HG03432 (cell line): Measurements from ENCODE around the gene CGREF1.
"Not testable (repeated sequence)": the region's sequence is repeated elsewhere in the genome, so short reads cannot be mapped to it uniquely, and the experiment has no call there.

Experiments
- ATAC-seq: cut with Tn5 transposase; IDR thresholded peaks from one replicate; pipeline ENCODE4 v1.9.1; 2021; ENCODE audit warnings: mild to moderate bottlenecking, moderate library complexity; ENCODE audit not compliant: unreplicated experiment

The CGREF1 gene

GRCh38 chr2:27138111-27138510 is 19.2 kb upstream of the CGREF1 start:
- no peak for ATAC-seq

GRCh38 chr2:27137322-27137935 is 18.5 kb upstream of the CGREF1 start:
- ATAC-seq, result no peak

- ATAC-seq, result no peak
These were observed 17.8 kb upstream of the CGREF1 start for GRCh38 chr2:27136751-27137150.

- ATAC-seq, result no peak
These were observed 16.6 kb upstream of the CGREF1 start for GRCh38 chr2:27135478-27135955.

- ATAC-seq, result no peak
These were observed 16.0 kb upstream of the CGREF1 start for GRCh38 chr2:27134781-27135477.

GRCh38 chr2:27133905-27134780 is 15.2 kb upstream of the CGREF1 start, which contains the start of gene PREB:
TSS of gene PREB (minus strand) at chr2:27134636. CDS start at chr2:27134421, 215 bp downstream.
- ATAC-seq, result peak; percentile 91

GRCh38 chr2:27133195-27133875 is 14.4 kb upstream of the CGREF1 start:
- no peak for ATAC-seq

GRCh38 chr2:27131429-27131828 is 12.5 kb upstream of the CGREF1 start:
- ATAC-seq, result no peak

- no peak for ATAC-seq
These were observed 11.5 kb upstream of the CGREF1 start for GRCh38 chr2:27130396-27130795.

- ATAC-seq, result no peak
These were observed 10.0 kb upstream of the CGREF1 start for GRCh38 chr2:27128668-27129571.

GRCh38 chr2:27127883-27128667 is 9.1 kb upstream of the CGREF1 start:
- no peak for ATAC-seq

- no peak for ATAC-seq
These were observed 7.4 kb upstream of the CGREF1 start for GRCh38 chr2:27126252-27126710.

GRCh38 chr2:27125104-27125503 is 6.2 kb upstream of the CGREF1 start:
- ATAC-seq, result no peak

GRCh38 chr2:27123302-27124150 is 4.6 kb upstream of the CGREF1 start, which contains the start of gene ABHD1:
TSS of gene ABHD1 (plus strand) at chr2:27123815. CDS start at chr2:27123949, 134 bp downstream.
- peak; percentile 51 for ATAC-seq

- no peak for ATAC-seq
These were observed 3.9 kb upstream of the CGREF1 start for GRCh38 chr2:27122791-27123190.

GRCh38 chr2:27121906-27122305 is 3.0 kb upstream of the CGREF1 start:
- no peak for ATAC-seq

- ATAC-seq, result not testable (repeated sequence)
These were observed 372 bp upstream of the CGREF1 start for GRCh38 chr2:27119330-27119670.

GRCh38 chr2:27117995-27118524 is 868 bp downstream of the CGREF1 start:
- ATAC-seq, result no peak
